Stomach (tissue), 9 donors: ENCODE results near the gene FAM9A. TPM values are rescaled to one million over a fixed set of nuclear protein-coding genes. Genes with fewer than 3 reads are reported as not detected.
A peak's percentile ranks its signal among the peaks of the same experiment; 100 is the strongest.

Experiments
- DNase-seq, 2 donors: peaks; one replicate each; pipeline versions ENCODE4 v3.0.0 to v3.0.0-alpha.2; 2013 to 2019
- H3K27ac ChIP-seq, 5 donors: fragments of 200-600 bp in 4 of 5; sonication (generic) in 4 of 5; one replicate each; pipeline ENCODE4 v1.5.1; 2013 to 2019; ENCODE audit warnings: mild to moderate bottlenecking in 1 of 5, moderate library complexity in 1 of 5
- H3K27me3 ChIP-seq, 3 donors: fragments of 200-600 bp; sonication (generic); one replicate each; pipeline ENCODE4 v1.5.1; 2017 to 2019; ENCODE audit warnings: mixed run types in 1 of 3
- H3K36me3 ChIP-seq, 4 donors: fragments of 200-600 bp; sonication (generic); 1 replicate in 3 of 4; 2 replicates in 1 of 4; pipeline ENCODE4 v1.5.1; 2016 to 2019
- H3K4me1 ChIP-seq, 4 donors: fragments of 200-600 bp; sonication (generic); one replicate each; pipeline ENCODE4 v1.5.1; 2016 to 2019
- H3K4me3 ChIP-seq, 4 donors: fragments of 200-600 bp; sonication (generic) in 3 of 4; one replicate each; pipeline ENCODE4 v1.5.1; 2016 to 2019; ENCODE audit warnings: mild to moderate bottlenecking in 1 of 4
- H3K9me3 ChIP-seq, 4 donors: fragments of 200-600 bp; sonication (generic); one replicate each; pipeline ENCODE4 v1.5.1; 2016 to 2019
- CTCF ChIP-seq, 7 experiments: fragments of 450-650 bp in 4 of 7; fragments of 200-600 bp in 3 of 7; sonication (generic) in 3 of 7; IDR thresholded peaks; one replicate each; pipeline ENCODE4 v1.5.1; 2016 to 2019; ENCODE audit warnings: antibody characterized with exemption in 7 of 7, control low read depth in 2 of 7, mild to moderate bottlenecking in 1 of 7
- EP300 ChIP-seq: sonication (generic); formaldehyde crosslinking; IDR thresholded peaks from one replicate; pipeline ENCODE4 v1.6.1; 2017; ENCODE audit warnings: antibody characterized with exemption
- POLR2A ChIP-seq, 4 donors: fragments of 450-650 bp; IDR thresholded peaks; one replicate each; pipeline ENCODE4 v1.6.1; 2016; ENCODE audit warnings: antibody characterized with exemption in 4 of 4, control low read depth in 2 of 4, mild to moderate bottlenecking in 1 of 4, moderate library complexity in 1 of 4
- POLR2AphosphoS5 ChIP-seq, 3 donors: sonication (generic); formaldehyde crosslinking; IDR thresholded peaks; one replicate each; pipeline ENCODE4 v1.6.1; 2016; ENCODE audit warnings: antibody characterized with exemption in 3 of 3
- WGBS, 5 donors: extraction: QIAGEN DNeasy Blood & Tissue Kit in 3 of 5; methylation state at CpG; one replicate each; pipeline versions ENCODE4 v1.1.5 to v1.1.7; 2013 to 2018; 5-methylcytosine and 5-hydroxymethylcytosine counted together
- intact Hi-C: fragments of 100-400 bp; cut with DNase I; formaldehyde crosslinking; loops from one replicate; pipeline ENCODE4 v1.15.1; 2023; ENCODE audit warnings: low total_unique reads
- polyA plus RNA-seq, 3 donors: library from polyadenylated mRNA; stranded (reverse); fragments of 200-250 nt; gene quantifications; one replicate each; pipeline ENCODE4 v1.2.3, GENCODE V29; 2013
- total RNA-seq, 5 donors: library from RNA; depleted of rRNA; stranded (reverse); fragments of >200 nt; gene quantifications; one replicate each; pipeline versions ENCODE4 v1.1.0 to v1.2.3, GENCODE V29; 2014 to 2016
- donor health status: healthy with polysubstance abuse.
- donor health status: Bipolar disorder and iron deficiency.
- donor health status: healthy.

Gene FAM9A
- total and polyA plus RNA-seq, 8 donors, result not detected

GRCh38 chrX:8815460-8816065, 14.4 kb upstream of the FAM9A start:
- TF ChIP-seq EP300 (no peak), CTCF (IDR thresholded peaks at IDR 0.05) (peak in 4 of 7 experiments; percentile 41 to 74 (median 67))
- Histone ChIP-seq H3K4me3 (no peak overlapping the region), H3K9me3 (no peaks in the 10 kb centered on the region), H3K27ac (no peak overlapping the region), H3K4me1 (peaks cover 0 to 3% (median 0%) of the 10 kb centered on the region in 4 donors), H3K27me3 (no peaks in the 10 kb centered on the region), H3K36me3 (no peaks in the 10 kb centered on the region)
- peak in 1 of 2 donors; percentile 76 for DNase-seq
- intact Hi-C loops, result no loop called here

GRCh38 chrX:8813036-8813435, 11.9 kb upstream of the FAM9A start:
- Histone ChIP-seq H3K4me1 (peaks cover 0 to 3% (median 0%) of the 10 kb centered on the region in 4 donors), H3K4me3 (no peak overlapping the region), H3K36me3 (no peaks in the 10 kb centered on the region), H3K9me3 (no peaks in the 10 kb centered on the region), H3K27me3 (no peaks in the 10 kb centered on the region), H3K27ac (no peak overlapping the region)
- WGBS, 5 donors, result 36 to 80% (median 44%) methylated on average over 2 of the region's 2 CpGs
- no peak for DNase-seq
- TF ChIP-seq CTCF (IDR thresholded peaks at IDR 0.05) (no peak), POLR2AphosphoS5 (IDR thresholded peaks at IDR 0.05) (no peak), EP300 (no peak), POLR2A (IDR thresholded peaks at IDR 0.05) (no peak)
- intact Hi-C loops, result no loop called here

GRCh38 chrX:8811611-8812010, 10.4 kb upstream of the FAM9A start:
- DNase-seq, result no peak
- TF ChIP-seq CTCF (IDR thresholded peaks at IDR 0.05), result no peak
- no peak for TF ChIP-seq EP300
- no peak for TF ChIP-seq POLR2AphosphoS5 (IDR thresholded peaks at IDR 0.05)
- TF ChIP-seq POLR2A (IDR thresholded peaks at IDR 0.05), result no peak
- Histone ChIP-seq H3K36me3 (no peaks in the 10 kb centered on the region), H3K27ac (no peak overlapping the region), H3K4me3 (no peak overlapping the region), H3K9me3 (no peaks in the 10 kb centered on the region), H3K4me1 (peaks cover 0 to 3% (median 0%) of the 10 kb centered on the region in 4 donors), H3K27me3 (no peaks in the 10 kb centered on the region)
- 18 to 46% (median 27%) methylated on average over 3 of the region's 3 CpGs for WGBS, 5 donors
- intact Hi-C loops, result no loop called here

- Histone ChIP-seq H3K36me3 (no peaks in the 10 kb centered on the region), H3K9me3 (no peaks in the 10 kb centered on the region), H3K27me3 (no peaks in the 10 kb centered on the region), H3K4me3 (no peak overlapping the region), H3K27ac (no peak overlapping the region), H3K4me1 (peaks cover 0 to 3% (median 0%) of the 10 kb centered on the region in 4 donors)
- no peak for DNase-seq
- intact Hi-C loops, result no loop called here
- TF ChIP-seq POLR2A (IDR thresholded peaks at IDR 0.05), result no peak
- no peak for TF ChIP-seq CTCF (IDR thresholded peaks at IDR 0.05)
- TF ChIP-seq POLR2AphosphoS5 (IDR thresholded peaks at IDR 0.05), result no peak
- no peak for TF ChIP-seq EP300
These were observed 7.5 kb upstream of the FAM9A start for GRCh38 chrX:8808661-8809060.
